Prostate gland (tissue), 2 donors: ENCODE data around the gene PCNX1. TPM values are rescaled to one million over a fixed set of nuclear protein-coding genes. Genes with fewer than 3 reads are reported as not detected.

Experiments used
- DNase-seq: peaks from one replicate; pipeline ENCODE4 v3.0.0-alpha.2; 2019; ENCODE audit warnings: low spot score
- H3K27ac ChIP-seq, 2 donors: fragments of 200-600 bp; sonication (generic); 2 replicates each; pipeline ENCODE4 v1.5.1; 2017 to 2019
- H3K27me3 ChIP-seq: fragments of 200-600 bp; sonication (generic); replicated peaks from 2 replicates; pipeline ENCODE4 v1.5.1; 2019; ENCODE audit not compliant: insufficient read depth
- H3K36me3 ChIP-seq, 2 donors: fragments of 200-600 bp; sonication (generic); 1 replicate in 1 of 2; 2 replicates in 1 of 2; pipeline versions ENCODE4 v1.5.1 to v1.8.1; 2017 to 2019
- H3K4me1 ChIP-seq: fragments of 200-600 bp; sonication (generic); replicated peaks from 2 replicates; pipeline ENCODE4 v1.5.1; 2019
- H3K4me3 ChIP-seq, 2 donors: fragments of 200-600 bp; sonication (generic); 2 replicates each; pipeline ENCODE4 v1.5.1; 2017 to 2019
- H3K9me3 ChIP-seq: fragments of 200-600 bp; sonication (generic); 2 replicates; pipeline ENCODE4 v1.5.1; 2017
- CTCF ChIP-seq, 4 experiments: fragments of 200-600 bp in 2 of 4; fragments of 450-650 bp in 2 of 4; sonication (generic) in 2 of 4; IDR thresholded peaks; 1 replicate in 3 of 4; 2 replicates in 1 of 4; pipeline ENCODE4 v1.5.1; 2016 to 2019; ENCODE audit warnings: antibody characterized with exemption in 4 of 4, mild to moderate bottlenecking in 2 of 4, moderate library complexity in 2 of 4
- POLR2A ChIP-seq: fragments of 450-650 bp; IDR thresholded peaks from one replicate; pipeline ENCODE4 v1.6.1; 2016; ENCODE audit warnings: antibody characterized with exemption, mild to moderate bottlenecking
- POLR2AphosphoS5 ChIP-seq: sonication (generic); formaldehyde crosslinking; IDR thresholded peaks from one replicate; pipeline ENCODE4 v1.6.1; 2017; ENCODE audit warnings: antibody characterized with exemption
- WGBS: methylation state at CpG from one replicate; pipeline ENCODE4 v1.1.5; 2018; 5-methylcytosine and 5-hydroxymethylcytosine counted together
- intact Hi-C: fragments of 100-400 bp; cut with DNase I; formaldehyde crosslinking; loops from one replicate; pipeline ENCODE4 v1.14.2; 2022
- total RNA-seq, 2 donors: library from RNA; depleted of rRNA; stranded (reverse); fragments of >200 nt; gene quantifications; one replicate each; pipeline ENCODE4 v1.1.0, GENCODE V29; 2016

The PCNX1 gene
- total RNA-seq, 2 donors from 2014 or later = 24.5 to 66.5 TPM

- DNase-seq = no peak
- no peaks in the 10 kb centered on the region for H3K36me3 ChIP-seq
- TF ChIP-seq POLR2AphosphoS5 = no peak
- intact Hi-C loops = loop anchor here (5.0 kb wide), 1 partner anchor 73 kb away; no protein-coding TSS in a partner anchor
- no peaks in the 10 kb centered on the region for H3K9me3 ChIP-seq
- no peaks in the 10 kb centered on the region for H3K4me1 ChIP-seq
- WGBS = 27% methylated on average over 2 of the region's 2 CpGs
- H3K27me3 ChIP-seq = no peaks in the 10 kb centered on the region
- no peak overlapping the region for H3K4me3 ChIP-seq
- H3K27ac ChIP-seq = no peak overlapping the region
These were observed 12.4 kb upstream of the PCNX1 start for GRCh38 chr14:70894868-70895267.

GRCh38 chr14:70896317-70896716, 10.9 kb upstream of the PCNX1 start:
- 97% methylated on average over 1 of the region's 1 CpG for WGBS
- Histone ChIP-seq H3K27me3 (no peaks in the 10 kb centered on the region), H3K9me3 (no peaks in the 10 kb centered on the region), H3K4me3 (no peak overlapping the region), H3K36me3 (no peaks in the 10 kb centered on the region), H3K27ac (no peak overlapping the region), H3K4me1 (no peaks in the 10 kb centered on the region)
- intact Hi-C loops = loop anchor here (5.0 kb wide), 1 partner anchor 74 kb away; no protein-coding TSS in a partner anchor
- TF ChIP-seq POLR2AphosphoS5 (no peak), CTCF (IDR thresholded peaks at IDR 0.05) (no peak), POLR2A (no peak)
- DNase-seq = no peak

GRCh38 chr14:70896981-70897380, 10.3 kb upstream of the PCNX1 start:
- WGBS = 98% methylated on average over 3 of the region's 3 CpGs
- TF ChIP-seq CTCF (IDR thresholded peaks at IDR 0.05) (no peak), POLR2A (no peak), POLR2AphosphoS5 (no peak)
- Histone ChIP-seq H3K4me1 (no peaks in the 10 kb centered on the region), H3K9me3 (no peaks in the 10 kb centered on the region), H3K36me3 (no peaks in the 10 kb centered on the region), H3K27ac (no peak overlapping the region), H3K4me3 (no peak overlapping the region), H3K27me3 (no peaks in the 10 kb centered on the region)
- intact Hi-C loops = loop anchor here (5.0 kb wide), 1 partner anchor 75 kb away; no protein-coding TSS in a partner anchor
- DNase-seq = no peak

GRCh38 chr14:70897464-70897863, 9.8 kb upstream of the PCNX1 start:
- H3K4me1 ChIP-seq = no peaks in the 10 kb centered on the region
- no peak for TF ChIP-seq POLR2A
- TF ChIP-seq POLR2AphosphoS5 = peak; percentile 36
- H3K36me3 ChIP-seq = no peaks in the 10 kb centered on the region
- no peak overlapping the region for H3K4me3 ChIP-seq
- no peak overlapping the region for H3K27ac ChIP-seq
- 63% methylated on average over 2 of the region's 2 CpGs for WGBS
- DNase-seq = no peak
- no peaks in the 10 kb centered on the region for H3K9me3 ChIP-seq
- intact Hi-C loops = loop anchor here (5.0 kb wide), 1 partner anchor 75 kb away; no protein-coding TSS in a partner anchor
- H3K27me3 ChIP-seq = no peaks in the 10 kb centered on the region

- H3K4me1 ChIP-seq = no peaks in the 10 kb centered on the region
- no peaks in the 10 kb centered on the region for H3K9me3 ChIP-seq
- 67% methylated on average over 3 of the region's 3 CpGs for WGBS
- no peak for DNase-seq
- no peak for TF ChIP-seq POLR2AphosphoS5
- no peak for TF ChIP-seq CTCF (IDR thresholded peaks at IDR 0.05)
- no peak for TF ChIP-seq POLR2A
- H3K27ac ChIP-seq = no peak overlapping the region
- no peaks in the 10 kb centered on the region for H3K36me3 ChIP-seq
- no peak overlapping the region for H3K4me3 ChIP-seq
- intact Hi-C loops = loop anchor here (5.0 kb wide), 1 partner anchor 76 kb away; no protein-coding TSS in a partner anchor
- no peaks in the 10 kb centered on the region for H3K27me3 ChIP-seq
These were observed 9.0 kb upstream of the PCNX1 start for GRCh38 chr14:70898111-70898745.

- no peaks in the 10 kb centered on the region for H3K27me3 ChIP-seq
- H3K4me3 ChIP-seq = no peak overlapping the region
- no peak for TF ChIP-seq CTCF (IDR thresholded peaks at IDR 0.05)
- TF ChIP-seq POLR2AphosphoS5 = no peak
- TF ChIP-seq POLR2A = no peak
- no peak overlapping the region for H3K27ac ChIP-seq
- DNase-seq = no peak
- H3K9me3 ChIP-seq = no peaks in the 10 kb centered on the region
- no peaks in the 10 kb centered on the region for H3K4me1 ChIP-seq
- intact Hi-C loops = no loop called here
- WGBS = 68% methylated on average over 1 of the region's 1 CpG
- H3K36me3 ChIP-seq = no peaks in the 10 kb centered on the region
These were observed 6.0 kb upstream of the PCNX1 start for GRCh38 chr14:70901269-70901668.
